Measurements from ENCODE around the gene SLC38A4.

Gene SLC38A4

GRCh38 chr12:46792925-46793324, 32.9 kb downstream of the SLC38A4 start:
- no peak for DNase-seq (ENCODE audit: low read depth)
- H3K4me3 ChIP-seq (ENCODE audit: low read length): no peak overlapping the region
- TF ChIP-seq CTCF (conservative IDR thresholded peaks at IDR 0.05; ENCODE audit: low read depth, low read length): no peak

- no peak overlapping the region for H3K4me3 ChIP-seq (ENCODE audit: low read length)
- DNase-seq (ENCODE audit: low read depth): no peak
- TF ChIP-seq CTCF (conservative IDR thresholded peaks at IDR 0.05; ENCODE audit: low read depth, low read length): no peak
Measured at GRCh38 chr12:46790066-46790465, 35.7 kb downstream of the SLC38A4 start.

- TF ChIP-seq CTCF (conservative IDR thresholded peaks at IDR 0.05; ENCODE audit: low read depth, low read length): no peak
- H3K4me3 ChIP-seq (ENCODE audit: low read length): no peak overlapping the region
- DNase-seq (ENCODE audit: low read depth): no peak
Measured at GRCh38 chr12:46788072-46788887, 37.5 kb downstream of the SLC38A4 start.

GRCh38 chr12:46787496-46788055, 38.2 kb downstream of the SLC38A4 start:
- DNase-seq (ENCODE audit: low read depth): no peak
- no peak for TF ChIP-seq CTCF (conservative IDR thresholded peaks at IDR 0.05; ENCODE audit: low read depth, low read length)

GRCh38 chr12:46786774-46787173, 39.0 kb downstream of the SLC38A4 start:
- no peak overlapping the region for H3K4me3 ChIP-seq (ENCODE audit: low read length)
- DNase-seq (ENCODE audit: low read depth): peak; percentile 59
- no peak for TF ChIP-seq CTCF (conservative IDR thresholded peaks at IDR 0.05; ENCODE audit: low read depth, low read length)

More at GRCh38 chr12:46787496-46788055, 38.2 kb downstream of the SLC38A4 start:
- no peak overlapping the region for H3K4me3 ChIP-seq (ENCODE audit: low read length)

GRCh38 chr12:46785382-46785781, 40.4 kb downstream of the SLC38A4 start:
- TF ChIP-seq CTCF (conservative IDR thresholded peaks at IDR 0.05; ENCODE audit: low read depth, low read length): no peak
- H3K4me3 ChIP-seq (ENCODE audit: low read length): no peak overlapping the region
- DNase-seq (ENCODE audit: low read depth): no peak

GRCh38 chr12:46783871-46784270, 41.9 kb downstream of the SLC38A4 start:
- H3K4me3 ChIP-seq (ENCODE audit: low read length): no peak overlapping the region
- no peak for TF ChIP-seq CTCF (conservative IDR thresholded peaks at IDR 0.05; ENCODE audit: low read depth, low read length)
- DNase-seq (ENCODE audit: low read depth): no peak

All from retinal pigment epithelial cell (primary cell).